HepG2 (cell line): Measurements from ENCODE around the gene NOS1AP. TPM values are rescaled to one million over a fixed set of nuclear protein-coding genes. Genes with fewer than 3 reads are reported as not detected.

ENCODE experiments used
- ATAC-seq: fragments of 200-7000 bp; cut with Tn5 transposase; 3 replicates; pipeline ENCODE4 v1.9.1; 2020; ENCODE audit warnings: mild to moderate bottlenecking, moderate library complexity
- BruUV-seq: library from RNA; stranded (reverse); fragments of 400-500 nt; replicated peaks from 2 replicates; lab custom pipeline; 2021; lab: Mats Ljungman, UMichigan
- CTCF ChIA-PET: fragments of 300-600 bp; formaldehyde crosslinking; extraction: SDS; loops from one replicate; lab custom pipeline; 2021; ENCODE audit warnings: low total read pairs, inconsistent platforms, low intra/inter-chr PET ratio; lab: Yijun Ruan, JAX
- POLR2A ChIA-PET: fragments of 350-600 bp; sonication (Branson Sonifier 250); formaldehyde crosslinking; loops from one replicate; lab custom pipeline; 2020; ENCODE audit warnings: antibody characterized with exemption, inconsistent platforms; lab: Yijun Ruan, JAX
- DNase-seq: peaks from one replicate; pipeline ENCODE4 v3.0.0-alpha.2; 2015; ENCODE audit warnings: low spot score
- FAIRE-seq: peaks from 3 replicates; lab custom pipeline; 2011; peaks lifted over from hg19 to GRCh38; lab: Jason Lieb, UNC
- H2AFZ ChIP-seq: one replicate; pipeline ENCODE4 v1.6.1; 2011; ENCODE audit warnings: low read length, inconsistent platforms
- H3K27ac ChIP-seq: fragments of 300-600 bp; 3 replicates; pipeline ENCODE4 v1.8.0; 2011; ENCODE audit warnings: mixed run types, mild to moderate bottlenecking, mixed read lengths, low read length, inconsistent platforms; ENCODE audit not compliant: insufficient read depth; ENCODE audit errors: extremely low read length
- H3K27me3 ChIP-seq, 2 experiments: fragments of 200-600 bp in 1 of 2; 2 replicates in 1 of 2; 3 replicates in 1 of 2; pipeline versions ENCODE4 v1.6.0 to v1.8.0; 2011; ENCODE audit warnings: low read length in 2 of 2, mild to moderate bottlenecking in 2 of 2, moderate library complexity in 2 of 2, inconsistent platforms in 1 of 2; ENCODE audit not compliant: insufficient read depth in 2 of 2, control insufficient read depth in 1 of 2
- H3K36me3 ChIP-seq, 2 experiments: fragments of 200-600 bp in 1 of 2; replicated peaks in 1 of 2; 2 replicates in 1 of 2; 3 replicates in 1 of 2; pipeline versions ENCODE4 v1.5.1 to v1.8.0; 2011; ENCODE audit warnings: low read length in 2 of 2, inconsistent platforms in 1 of 2; ENCODE audit not compliant: insufficient read depth in 2 of 2, control insufficient read depth in 1 of 2
- H3K4me1 ChIP-seq: 2 replicates; pipeline ENCODE4 v1.5.1; 2012; ENCODE audit warnings: low read length, inconsistent platforms; ENCODE audit not compliant: insufficient read depth
- H3K4me2 ChIP-seq: 2 replicates; pipeline ENCODE4 v1.6.0; 2011; ENCODE audit warnings: low read depth, low read length, inconsistent platforms
- H3K4me3 ChIP-seq, 3 experiments: fragments of 200-600 bp in 1 of 3; sonication (generic), shearing (Covaris generic) in 1 of 3; replicated peaks in 1 of 3; 2 replicates each; pipeline ENCODE4 v1.5.1; 2011 to 2016; ENCODE audit warnings: low read length in 3 of 3, inconsistent platforms in 2 of 3, low read depth in 2 of 3, mild to moderate bottlenecking in 2 of 3, control low read depth in 1 of 3, mixed read lengths in 1 of 3; ENCODE audit not compliant: insufficient read depth in 1 of 3
- H3K79me2 ChIP-seq: one replicate; pipeline ENCODE4 v1.6.1; 2011; ENCODE audit warnings: low read length, inconsistent platforms; ENCODE audit not compliant: insufficient read depth
- H3K9ac ChIP-seq: 2 replicates; pipeline ENCODE4 v1.6.0; 2011; ENCODE audit warnings: mild to moderate bottlenecking, low read depth, low read length, inconsistent platforms; ENCODE audit not compliant: insufficient read depth
- H3K9me3 ChIP-seq: 2 replicates; pipeline ENCODE4 v1.5.1; 2012; ENCODE audit warnings: mild to moderate bottlenecking, low read length
- H4K20me1 ChIP-seq: 2 replicates; pipeline ENCODE4 v1.6.0; 2011; ENCODE audit warnings: inconsistent platforms, mild to moderate bottlenecking, low read length, moderate library complexity; ENCODE audit not compliant: insufficient read depth
- ATF1 ChIP-seq: IDR thresholded peaks from 2 replicates; pipeline ENCODE4 v1.6.1; 2016; ENCODE audit warnings: mild to moderate bottlenecking, control low read depth
- IRF2 ChIP-seq: IDR thresholded peaks from 2 replicates; pipeline ENCODE4 v1.6.1; 2018; ENCODE audit warnings: missing genetic modification reagents, missing compliant biosample characterization
- JUN ChIP-seq: sonication (generic); formaldehyde crosslinking; IDR thresholded peaks from 2 replicates; pipeline ENCODE4 v1.4.0; 2020; ENCODE audit warnings: mild to moderate bottlenecking, missing genetic modification reagents
- MLLT10 ChIP-seq: sonication (generic); formaldehyde crosslinking; IDR thresholded peaks from 2 replicates; pipeline ENCODE4 v1.4.0; 2020; ENCODE audit warnings: missing genetic modification reagents
- NFE2L1 ChIP-seq: sonication (generic); formaldehyde crosslinking; IDR thresholded peaks from 2 replicates; pipeline ENCODE4 v1.4.0; 2020; ENCODE audit warnings: missing genetic modification reagents, mild to moderate bottlenecking, borderline replicate concordance
- STAG1 ChIP-seq: sonication (generic); formaldehyde crosslinking; IDR thresholded peaks from 2 replicates; pipeline ENCODE4 v1.4.0; 2020; ENCODE audit warnings: missing genetic modification reagents
- ZBTB39 ChIP-seq: sonication (generic); formaldehyde crosslinking; IDR thresholded peaks from 2 replicates; pipeline ENCODE4 v1.5.0; 2020; ENCODE audit warnings: missing genetic modification reagents
- ZNF235 ChIP-seq: sonication (generic); formaldehyde crosslinking; IDR thresholded peaks from 2 replicates; pipeline ENCODE4 v1.8.1; 2023; ENCODE audit warnings: mild to moderate bottlenecking, missing genetic modification reagents, borderline replicate concordance
- ZNF292 ChIP-seq: sonication (generic); formaldehyde crosslinking; IDR thresholded peaks from 2 replicates; pipeline ENCODE4 v1.8.1; 2022; ENCODE audit warnings: mild to moderate bottlenecking, low read depth, missing genetic modification reagents, borderline replicate concordance
- ZNF562 ChIP-seq: sonication (generic); formaldehyde crosslinking; IDR thresholded peaks from 2 replicates; pipeline ENCODE4 v1.8.0; 2022; ENCODE audit warnings: missing genetic modification reagents, borderline replicate concordance
- WGBS: methylation state at CpG from one replicate; pipeline ENCODE4 v1.1.6; 2017; ENCODE audit warnings: low lambda C conversion rate; 5-methylcytosine and 5-hydroxymethylcytosine counted together
- in situ Hi-C: cut with HindIII; loops from 2 replicates; pipeline ENCODE4 v1.10.0; 2017; ENCODE audit warnings: low pct_unique_long_range_greater_than_20kb; ENCODE audit not compliant: extremely low pct_ligation_motif_present
- intact Hi-C: fragments of 100-400 bp; cut with micrococcal nuclease; formaldehyde crosslinking; loops from one replicate; pipeline ENCODE4 v1.10.0; 2022; ENCODE audit not compliant: unreplicated experiment
- polyA plus RNA-seq, 8 experiments: library from polyadenylated mRNA; depleted of rRNA in 3 of 8; stranded (reverse) in 7 of 8; unstranded in 1 of 8; fragments of >200 nt; fragmentation: Illumina TruSeq in 4 of 8; extraction: Trizol in 4 of 8; gene quantifications; 2 replicates each; pipeline versions ENCODE4 v1.2.1 to v1.2.3, GENCODE V29; 2011 to 2016; ENCODE audit warnings: low read depth in 4 of 8, missing spikeins in 1 of 8, mixed read lengths in 1 of 8; ENCODE audit not compliant: insufficient read depth in 1 of 8
- total RNA-seq, 5 experiments: library from RNA; depleted of rRNA; stranded (reverse); fragments of >200 nt; fragmentation: Illumina TruSeq; extraction: Trizol; gene quantifications; 2 replicates each; pipeline ENCODE4 v1.2.3, GENCODE V29; 2016; ENCODE audit warnings: low read depth in 1 of 5
- TF ChIP-seq, protein P1 (sequence below): sonication (generic); formaldehyde crosslinking; IDR thresholded peaks from 2 replicates; pipeline ENCODE4 v1.4.0; 2020; ENCODE audit warnings: missing genetic modification reagents

Gene NOS1AP
- total and polyA plus RNA-seq, 2 of the 13 experiments (the other 11 are each of a cell fraction or from before 2014, with no cell fraction given) = 2.0 to 3.3 TPM

GRCh38 chr1:162281426-162281825 is 211.9 kb downstream of the NOS1AP start (continued):
- TF ChIP-seq ZNF562 (CRISPR knock-in tag) = no peak
- TF ChIP-seq STAG1 = no peak

DNA sequence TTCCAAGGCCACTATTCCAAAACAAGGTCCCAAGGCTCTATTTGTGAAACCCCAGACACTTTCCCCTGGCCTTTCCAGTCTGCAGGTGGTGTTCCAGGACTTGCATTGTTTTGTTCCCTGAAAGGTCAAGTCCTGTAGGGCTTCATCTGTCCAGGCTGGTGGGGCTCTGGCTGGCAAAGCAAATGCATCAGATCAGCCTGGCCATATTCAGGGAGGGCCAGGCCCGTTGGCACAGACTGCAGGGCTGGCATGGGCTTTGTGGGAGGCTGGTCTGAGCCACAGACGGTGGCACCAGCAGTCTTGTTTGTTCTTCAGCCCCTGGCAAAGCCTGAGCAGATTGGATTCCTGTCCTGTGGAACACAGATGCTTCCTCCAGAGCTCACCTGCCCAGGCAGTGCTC is 214.2 kb downstream of the NOS1AP start:
- intact Hi-C loops = loop anchor here (10.0 kb wide), 1 partner anchor 111 kb away; no protein-coding TSS in a partner anchor

More for the DNA sequence above, 214.2 kb downstream of the NOS1AP start:
- no peak overlapping the region for H3K9ac ChIP-seq
- H3K4me3 ChIP-seq = no peak overlapping the region
- no peak for TF ChIP-seq ZNF235 (CRISPR knock-in tag)
- TF ChIP-seq, protein P1, sequence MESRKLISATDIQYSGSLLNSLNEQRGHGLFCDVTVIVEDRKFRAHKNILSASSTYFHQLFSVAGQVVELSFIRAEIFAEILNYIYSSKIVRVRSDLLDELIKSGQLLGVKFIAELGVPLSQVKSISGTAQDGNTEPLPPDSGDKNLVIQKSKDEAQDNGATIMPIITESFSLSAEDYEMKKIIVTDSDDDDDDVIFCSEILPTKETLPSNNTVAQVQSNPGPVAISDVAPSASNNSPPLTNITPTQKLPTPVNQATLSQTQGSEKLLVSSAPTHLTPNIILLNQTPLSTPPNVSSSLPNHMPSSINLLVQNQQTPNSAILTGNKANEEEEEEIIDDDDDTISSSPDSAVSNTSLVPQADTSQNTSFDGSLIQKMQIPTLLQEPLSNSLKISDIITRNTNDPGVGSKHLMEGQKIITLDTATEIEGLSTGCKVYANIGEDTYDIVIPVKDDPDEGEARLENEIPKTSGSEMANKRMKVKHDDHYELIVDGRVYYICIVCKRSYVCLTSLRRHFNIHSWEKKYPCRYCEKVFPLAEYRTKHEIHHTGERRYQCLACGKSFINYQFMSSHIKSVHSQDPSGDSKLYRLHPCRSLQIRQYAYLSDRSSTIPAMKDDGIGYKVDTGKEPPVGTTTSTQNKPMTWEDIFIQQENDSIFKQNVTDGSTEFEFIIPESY (CRISPR knock-in tag) = no peak
- TF ChIP-seq ZNF292 (CRISPR knock-in tag) = no peak
- TF ChIP-seq IRF2 = no peak
- TF ChIP-seq ATF1 (CRISPR knock-in tag) = no peak
- no peak for TF ChIP-seq ZBTB39 (CRISPR knock-in tag)
- no peak for TF ChIP-seq MLLT10 (CRISPR knock-in tag)
- no peak for TF ChIP-seq JUN (CRISPR knock-in tag)
- no peak for TF ChIP-seq NFE2L1 (CRISPR knock-in tag)
- H3K79me2 ChIP-seq = no peaks in the 10 kb centered on the region
- in situ Hi-C loops = no loop called here
- WGBS = 86% methylated on average over 1 of the region's 2 CpGs
- no TSS peak for BruUV-seq
- no peaks in the 10 kb centered on the region for H3K27me3 ChIP-seq
- POLR2A ChIA-PET = no interaction called here
- H4K20me1 ChIP-seq = no peaks in the 10 kb centered on the region; the same call in 1 of the 2 replicates
- H3K36me3 ChIP-seq = 0 out of 5 replicates have a peak, but pooled peaks cover 3 to 14% of the 10 kb centered on the region in 2 experiments
- no peak for ATAC-seq
- no peak overlapping the region for H3K4me2 ChIP-seq
- H2AFZ ChIP-seq = no peak overlapping the region
- no peak for FAIRE-seq
- no peaks in the 10 kb centered on the region for H3K9me3 ChIP-seq
- H3K4me1 ChIP-seq = peaks cover 16% of the 10 kb centered on the region
- CTCF ChIA-PET = no interaction called here
- no peak overlapping the region for H3K27ac ChIP-seq
- DNase-seq = no peak
